Stimulated activated CD8-positive, alpha-beta memory T cell treated with anti-CD3 and anti-CD28 coated beads, Interleukin-15, amount 100 ng/mL, for 24 hours (primary cell): Measurements from ENCODE around the gene ZNF496.
"Not testable (repeated sequence)": the region's sequence is repeated elsewhere in the genome, so short reads cannot be mapped to it uniquely, and the experiment has no call there.

ENCODE experiments used
- DNase-seq: peaks from one replicate; pipeline ENCODE4 v3.0.0-alpha.2; 2020; ENCODE audit warnings: low read depth

ZNF496 gene

GRCh38 chr1:247291833-247292561 is 39.7 kb downstream of the ZNF496 start:
- no peak for DNase-seq

GRCh38 chr1:247291161-247291560 is 40.5 kb downstream of the ZNF496 start:
- DNase-seq: no peak

- no peak for DNase-seq
Measured at GRCh38 chr1:247290576-247290975, 41.1 kb downstream of the ZNF496 start.

DNA sequence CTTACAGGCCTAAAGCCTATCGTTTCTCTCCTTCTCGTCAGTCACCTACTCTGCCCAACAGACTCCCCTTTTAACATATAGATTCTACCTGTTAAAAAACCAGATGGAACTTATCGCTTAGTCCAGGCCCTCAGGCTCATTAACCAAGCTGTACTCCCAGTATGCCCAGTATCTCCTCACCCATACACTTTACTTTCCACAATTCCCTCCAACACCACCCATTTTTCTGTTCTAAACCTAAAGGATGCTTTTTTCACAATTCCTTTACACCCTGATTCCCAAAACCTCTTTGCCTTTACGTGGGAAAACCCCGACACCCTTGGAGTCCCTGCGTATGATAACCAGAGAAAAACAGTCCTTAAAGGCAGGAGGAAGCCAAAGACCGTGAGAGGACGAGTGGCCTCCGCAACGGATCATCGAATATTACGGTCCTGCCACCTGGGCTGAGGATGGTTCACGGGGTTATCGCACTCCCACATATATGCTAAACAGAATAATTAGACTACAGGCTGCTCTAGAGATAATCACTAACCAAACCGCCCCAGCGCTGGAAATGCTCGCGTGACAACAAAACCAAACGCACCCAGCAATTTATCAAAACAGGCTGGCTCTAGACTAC is 42.3 kb downstream of the ZNF496 start:
- DNase-seq: not testable (repeated sequence)

- no peak for DNase-seq
Measured at GRCh38 chr1:247288341-247288740, 43.3 kb downstream of the ZNF496 start.

- DNase-seq: no peak
Measured at GRCh38 chr1:247287460-247287859, 44.2 kb downstream of the ZNF496 start.

GRCh38 chr1:247286134-247286670 is 45.5 kb downstream of the ZNF496 start:
- no peak for DNase-seq

GRCh38 chr1:247281001-247281574 is 50.6 kb downstream of the ZNF496 start:
- DNase-seq: no peak

GRCh38 chr1:247277191-247277590 is 54.5 kb downstream of the ZNF496 start:
- no peak for DNase-seq

DNA sequence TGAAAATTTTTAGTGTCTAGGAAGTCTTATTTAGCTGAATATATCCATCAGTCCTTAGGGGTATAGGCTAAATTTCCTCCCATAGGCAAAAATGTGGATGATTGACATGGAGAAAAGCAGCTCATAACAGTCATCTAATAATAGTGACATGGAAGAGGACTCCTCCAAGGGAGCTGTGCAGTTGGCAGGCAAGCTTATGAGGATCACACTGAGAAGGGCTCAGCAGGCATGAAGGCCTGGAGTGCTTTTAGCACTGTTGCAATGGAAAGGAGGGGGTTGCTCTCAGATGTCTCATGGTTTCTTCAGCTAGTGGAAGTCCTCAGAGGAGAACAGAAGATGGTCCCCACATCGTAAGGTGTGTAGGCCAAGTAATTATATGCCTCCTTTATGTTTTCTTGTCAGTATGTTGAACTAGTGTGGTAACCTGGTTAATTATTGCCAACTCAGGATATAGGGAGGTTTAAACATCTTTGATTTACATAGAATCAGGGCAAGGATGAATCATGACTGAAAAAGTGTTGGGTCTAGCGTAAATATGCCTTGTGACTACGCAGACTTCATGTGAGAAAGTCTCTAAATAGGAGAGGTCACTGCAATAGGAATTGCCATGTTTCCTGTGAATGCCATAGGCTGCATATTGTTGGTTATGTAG is 56.9 kb downstream of the ZNF496 start:
- DNase-seq: no peak

GRCh38 chr1:247273013-247273412 is 58.7 kb downstream of the ZNF496 start:
- no peak for DNase-seq

- no peak for DNase-seq
Measured at GRCh38 chr1:247270003-247270402, 61.7 kb downstream of the ZNF496 start.

GRCh38 chr1:247269133-247269532 is 62.5 kb downstream of the ZNF496 start:
- DNase-seq: no peak

- no peak for DNase-seq
Measured at GRCh38 chr1:247268390-247269045, 63.1 kb downstream of the ZNF496 start.

GRCh38 chr1:247266053-247266452 is 65.6 kb downstream of the ZNF496 start:
- DNase-seq: no peak

- DNase-seq: not testable (repeated sequence)
Measured at GRCh38 chr1:247255772-247256171, 75.9 kb downstream of the ZNF496 start, which contains the start of gene VN1R5. VN1R5 (plus strand) TSS chr1:247256072.

DNA sequence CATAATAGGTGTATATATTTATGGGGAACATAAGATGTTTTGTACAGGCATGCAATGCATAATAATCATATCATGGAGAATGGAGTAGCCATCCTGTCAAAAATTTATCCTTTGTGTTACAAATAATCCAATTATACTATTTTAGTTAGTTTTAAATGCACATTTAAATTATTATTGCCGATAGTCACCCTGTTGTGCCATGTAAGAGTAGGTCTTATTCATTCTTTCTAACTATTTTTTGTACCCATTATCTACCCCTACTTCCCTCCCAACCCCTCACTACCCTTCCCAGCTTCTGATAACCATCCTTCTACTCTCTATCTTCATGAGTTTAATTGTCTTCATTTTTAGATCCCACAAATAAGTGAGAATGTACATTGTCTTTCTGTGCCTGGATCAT is 84.1 kb downstream of the ZNF496 start:
- DNase-seq: no peak
